ENCODE measurements around the gene NOS3.

NOS3 gene

GRCh38 chr7:150988230-150989226 is 2.3 kb upstream of the NOS3 start (continued):
- TF ChIP-seq KLF16 (tag by site-specific recombination; IDR thresholded peaks at IDR 0.05) (0 out of 2 replicates have a peak, but pooled peaks have one; percentile 47), ZBTB17 (tag by site-specific recombination; IDR thresholded peaks at IDR 0.05) (peak; percentile 87), ZIC2 (tag by site-specific recombination; IDR thresholded peaks at IDR 0.05) (peak; percentile 79), SP2 (tag by site-specific recombination; IDR thresholded peaks at IDR 0.05) (peak; percentile 55), EGR2 (tag by site-specific recombination; IDR thresholded peaks at IDR 0.05; ENCODE audit: low read depth) (peak; percentile 44; the same call in 1 of the 2 replicates), PRDM4 (tag by site-specific recombination; IDR thresholded peaks at IDR 0.05) (no peak), OSR2 (tag by site-specific recombination; IDR thresholded peaks at IDR 0.05) (peak; percentile 63; the same call in 1 of the 2 replicates), GLIS1 (tag by site-specific recombination; IDR thresholded peaks at IDR 0.05) (peak; percentile 37), KLF9 (tag by site-specific recombination; IDR thresholded peaks at IDR 0.05; ENCODE audit: low read depth) (0 out of 2 replicates have a peak, but pooled peaks have one; percentile 29), ZNF394 (tag by site-specific recombination; IDR thresholded peaks at IDR 0.05; ENCODE audit: borderline replicate concordance) (peak; percentile 74; the same call in 1 of the 2 replicates), ZNF114 (tag by site-specific recombination; IDR thresholded peaks at IDR 0.05) (no peak), KLF8 (tag by site-specific recombination; IDR thresholded peaks at IDR 0.05) (no peak), ZBTB8A (tag by site-specific recombination; IDR thresholded peaks at IDR 0.05) (peak; percentile 83), ZNF169 (tag by site-specific recombination; IDR thresholded peaks at IDR 0.05) (no peak), ZNF148 (tag by site-specific recombination; IDR thresholded peaks at IDR 0.05; ENCODE audit: borderline replicate concordance) (no peak), YY2 (tag by site-specific recombination; IDR thresholded peaks at IDR 0.05) (no peak), ZXDB (tag by site-specific recombination; IDR thresholded peaks at IDR 0.05) (0 out of 2 replicates have a peak, but pooled peaks have one; percentile 22), SP3 (tag by site-specific recombination; IDR thresholded peaks at IDR 0.05) (peak; percentile 53), ZNF768 (tag by site-specific recombination; IDR thresholded peaks at IDR 0.05) (no peak), ZSCAN30 (tag by site-specific recombination; IDR thresholded peaks at IDR 0.05) (peak; percentile 33; the same call in 1 of the 2 replicates), WT1 (tag by site-specific recombination; IDR thresholded peaks at IDR 0.05) (peak; percentile 64; the same call in 1 of the 2 replicates), ZNF600 (tag by site-specific recombination; IDR thresholded peaks at IDR 0.05) (0 out of 2 replicates have a peak, but pooled peaks have one; percentile 50), ZNF561 (tag by site-specific recombination; IDR thresholded peaks at IDR 0.05; ENCODE audit: borderline replicate concordance) (0 out of 2 replicates have a peak, but pooled peaks have one; percentile 41), ZEB2 (tag by site-specific recombination; IDR thresholded peaks at IDR 0.05) (peak; percentile 69), ZNF654 (tag by site-specific recombination; IDR thresholded peaks at IDR 0.05; ENCODE audit: low read depth) (peak; percentile 93), ZBTB20 (tag by site-specific recombination; IDR thresholded peaks at IDR 0.05) (peak; percentile 59; the same call in 1 of the 2 replicates)
- TF ChIP-seq, protein P1, sequence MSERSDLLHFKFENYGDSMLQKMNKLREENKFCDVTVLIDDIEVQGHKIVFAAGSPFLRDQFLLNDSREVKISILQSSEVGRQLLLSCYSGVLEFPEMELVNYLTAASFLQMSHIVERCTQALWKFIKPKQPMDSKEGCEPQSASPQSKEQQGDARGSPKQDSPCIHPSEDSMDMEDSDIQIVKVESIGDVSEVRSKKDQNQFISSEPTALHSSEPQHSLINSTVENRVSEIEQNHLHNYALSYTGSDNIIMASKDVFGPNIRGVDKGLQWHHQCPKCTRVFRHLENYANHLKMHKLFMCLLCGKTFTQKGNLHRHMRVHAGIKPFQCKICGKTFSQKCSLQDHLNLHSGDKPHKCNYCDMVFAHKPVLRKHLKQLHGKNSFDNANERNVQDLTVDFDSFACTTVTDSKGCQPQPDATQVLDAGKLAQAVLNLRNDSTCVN (tag by site-specific recombination; optimal IDR thresholded peaks at IDR 0.05): peak; percentile 18
- TF ChIP-seq, protein P2, sequence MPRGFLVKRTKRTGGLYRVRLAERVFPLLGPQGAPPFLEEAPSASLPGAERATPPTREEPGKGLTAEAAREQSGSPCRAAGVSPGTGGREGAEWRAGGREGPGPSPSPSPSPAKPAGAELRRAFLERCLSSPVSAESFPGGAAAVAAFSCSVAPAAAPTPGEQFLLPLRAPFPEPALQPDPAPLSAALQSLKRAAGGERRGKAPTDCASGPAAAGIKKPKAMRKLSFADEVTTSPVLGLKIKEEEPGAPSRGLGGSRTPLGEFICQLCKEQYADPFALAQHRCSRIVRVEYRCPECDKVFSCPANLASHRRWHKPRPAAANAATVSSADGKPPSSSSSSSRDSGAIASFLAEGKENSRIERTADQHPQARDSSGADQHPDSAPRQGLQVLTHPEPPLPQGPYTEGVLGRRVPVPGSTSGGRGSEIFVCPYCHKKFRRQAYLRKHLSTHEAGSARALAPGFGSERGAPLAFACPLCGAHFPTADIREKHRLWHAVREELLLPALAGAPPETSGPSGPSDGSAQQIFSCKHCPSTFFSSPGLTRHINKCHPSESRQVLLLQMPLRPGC (tag by site-specific recombination; IDR thresholded peaks at IDR 0.05): no peak
- TF ChIP-seq, protein P3, sequence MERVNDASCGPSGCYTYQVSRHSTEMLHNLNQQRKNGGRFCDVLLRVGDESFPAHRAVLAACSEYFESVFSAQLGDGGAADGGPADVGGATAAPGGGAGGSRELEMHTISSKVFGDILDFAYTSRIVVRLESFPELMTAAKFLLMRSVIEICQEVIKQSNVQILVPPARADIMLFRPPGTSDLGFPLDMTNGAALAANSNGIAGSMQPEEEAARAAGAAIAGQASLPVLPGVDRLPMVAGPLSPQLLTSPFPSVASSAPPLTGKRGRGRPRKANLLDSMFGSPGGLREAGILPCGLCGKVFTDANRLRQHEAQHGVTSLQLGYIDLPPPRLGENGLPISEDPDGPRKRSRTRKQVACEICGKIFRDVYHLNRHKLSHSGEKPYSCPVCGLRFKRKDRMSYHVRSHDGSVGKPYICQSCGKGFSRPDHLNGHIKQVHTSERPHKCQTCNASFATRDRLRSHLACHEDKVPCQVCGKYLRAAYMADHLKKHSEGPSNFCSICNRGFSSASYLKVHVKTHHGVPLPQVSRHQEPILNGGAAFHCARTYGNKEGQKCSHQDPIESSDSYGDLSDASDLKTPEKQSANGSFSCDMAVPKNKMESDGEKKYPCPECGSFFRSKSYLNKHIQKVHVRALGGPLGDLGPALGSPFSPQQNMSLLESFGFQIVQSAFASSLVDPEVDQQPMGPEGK (tag by site-specific recombination; IDR thresholded peaks at IDR 0.05): peak; percentile 83

All from HEK293 (cell line).